ENCODE measurements around the gene KSR2. TPM values are rescaled to one million over a fixed set of nuclear protein-coding genes. Genes with fewer than 3 reads are reported as not detected.

KSR2 gene
- total and polyA plus RNA-seq, 2 of the 13 experiments (the other 11 are each of a cell fraction or from before 2014, with no cell fraction given): 0.02 TPM; not detected in 1

GRCh38 chr12:117467588-117467987 is 501.2 kb downstream of the KSR2 start:
- in situ Hi-C loops (cut with HindIII; ENCODE audit: extremely low pct_ligation_motif_present, low pct_unique_long_range_greater_than_20kb): no loop called here
- no TSS peak for BruUV-seq (replicated peaks)
- H3K4me3 ChIP-seq (replicated peaks in 1 of 3; ENCODE audit: insufficient read depth in 1 of 3, low read depth in 2 of 3, low read length in 3 of 3): no peak overlapping the region
- peaks cover 5% of the 10 kb centered on the region; the same call in 1 of the 2 replicates for H3K9me3 ChIP-seq (ENCODE audit: low read length)
- no peaks in the 10 kb centered on the region for H4K20me1 ChIP-seq (ENCODE audit: insufficient read depth, low read length)
- H3K9ac ChIP-seq (ENCODE audit: insufficient read depth, low read depth, low read length): no peak overlapping the region
- no peak for ATAC-seq
- no peak overlapping the region for H3K27ac ChIP-seq (ENCODE audit: extremely low read length, insufficient read depth, low read length)
- H3K4me2 ChIP-seq (ENCODE audit: low read depth, low read length): no peak overlapping the region
- TF ChIP-seq AGO2 (optimal IDR thresholded peaks at IDR 0.05; ENCODE audit: low read depth, low read length) (no peak), FIP1L1 (IDR thresholded peaks at IDR 0.05; ENCODE audit: borderline replicate concordance, insufficient read depth, low read depth, low read length) (no peak), ATF7 (IDR thresholded peaks at IDR 0.05) (no peak), ATF7 (CRISPR knock-in tag; IDR thresholded peaks at IDR 0.05) (no peak), HNF1B (CRISPR knock-in tag; IDR thresholded peaks at IDR 0.05) (no peak), CC2D1A (CRISPR knock-in tag; IDR thresholded peaks at IDR 0.05) (no peak), PCBP1 (IDR thresholded peaks at IDR 0.05; ENCODE audit: borderline replicate concordance, low read depth, low read length) (no peak), PAXIP1 (CRISPR knock-in tag; conservative IDR thresholded peaks at IDR 0.05) (no peak), CENPX (CRISPR knock-in tag; IDR thresholded peaks at IDR 0.05) (no peak), MXI1 (IDR thresholded peaks at IDR 0.05; ENCODE audit: borderline replicate concordance, low read depth, low read length) (no peak), AGO1 (IDR thresholded peaks at IDR 0.05; ENCODE audit: low read depth, low read length, poor library complexity, severe bottlenecking) (no peak), MLLT10 (CRISPR knock-in tag; IDR thresholded peaks at IDR 0.05) (no peak)
- intact Hi-C loops (cut with micrococcal nuclease; ENCODE audit: unreplicated experiment): no loop called here
- POLR2A ChIA-PET: interaction anchor here (0.6 kb wide), 1 partner anchor 569 kb away, joined by 3 read pairs; no protein-coding TSS in a partner anchor
- no peak for FAIRE-seq
- no peaks in the 10 kb centered on the region for H3K79me2 ChIP-seq (ENCODE audit: insufficient read depth, low read length)
- H2AFZ ChIP-seq (ENCODE audit: low read length): no peak overlapping the region
- no peak for DNase-seq (ENCODE audit: low spot score)
- H3K4me1 ChIP-seq (ENCODE audit: insufficient read depth, low read length): peaks cover 12% of the 10 kb centered on the region
- CTCF ChIA-PET (ENCODE audit: low intra/inter-chr PET ratio, low total read pairs): no interaction called here
- H3K36me3 ChIP-seq (replicated peaks in 1 of 2; ENCODE audit: control insufficient read depth in 1 of 2, insufficient read depth in 2 of 2, low read length in 2 of 2): no peaks in the 10 kb centered on the region
- peaks cover 1 to 4% of the 10 kb centered on the region in 2 experiments; a peak in 2 of 5 replicates for H3K27me3 ChIP-seq (ENCODE audit: control insufficient read depth in 1 of 2, insufficient read depth in 2 of 2, low read length in 2 of 2)

Measured in HepG2 (cell line).